IPS-20b (cell line): ENCODE measurements around the gene BDKRB1.
"Not testable (repeated sequence)": the region's sequence is repeated elsewhere in the genome, so short reads cannot be mapped to it uniquely, and the experiment has no call there.

ENCODE experiments used
- H3K27ac ChIP-seq: one replicate; pipeline ENCODE4 v1.5.1; 2013; ENCODE audit warnings: low read length
- H3K27me3 ChIP-seq: 2 replicates; pipeline ENCODE4 v1.6.1; 2013; ENCODE audit warnings: mild to moderate bottlenecking, low read length, inconsistent platforms; ENCODE audit not compliant: insufficient read depth
- H3K36me3 ChIP-seq: 2 replicates; pipeline ENCODE4 v1.6.1; 2013; ENCODE audit warnings: low read depth, mild to moderate bottlenecking, inconsistent platforms, low read length, moderate library complexity; ENCODE audit not compliant: insufficient read depth
- H3K4me1 ChIP-seq: 2 replicates; pipeline ENCODE4 v1.6.1; 2013; ENCODE audit warnings: mild to moderate bottlenecking, control low read depth, inconsistent platforms, low read length, moderate library complexity; ENCODE audit not compliant: insufficient read depth
- H3K4me3 ChIP-seq: 2 replicates; pipeline ENCODE4 v1.5.1; 2013; ENCODE audit warnings: mild to moderate bottlenecking, low read length, inconsistent platforms
- H3K9ac ChIP-seq: 2 replicates; pipeline ENCODE4 v1.6.1; 2013; ENCODE audit warnings: low read depth, mild to moderate bottlenecking, inconsistent platforms, low read length, moderate library complexity
- H3K9me3 ChIP-seq: 2 replicates; pipeline ENCODE4 v1.6.1; 2013; ENCODE audit warnings: mild to moderate bottlenecking, low read depth, low read length, inconsistent platforms; ENCODE audit not compliant: insufficient read depth

The BDKRB1 gene

DNA sequence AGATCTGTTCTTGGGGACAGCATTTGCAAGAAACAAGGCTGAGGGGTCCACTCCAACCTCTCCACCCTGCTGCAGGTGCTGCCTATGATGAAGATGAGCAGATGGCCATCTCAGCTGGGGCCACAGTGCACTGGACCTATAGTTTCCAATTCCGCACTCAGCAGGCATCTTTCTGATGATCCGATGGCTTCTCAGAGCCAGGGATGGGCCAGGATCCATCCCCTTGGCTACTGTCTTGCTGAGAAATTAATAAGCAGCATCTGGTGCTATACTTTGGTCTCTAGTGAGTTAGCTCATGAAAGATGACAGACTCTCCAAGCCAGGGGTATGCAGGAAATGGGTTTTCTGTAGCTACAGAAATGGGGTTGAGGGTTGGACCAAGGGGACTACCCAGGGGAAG lies 18.4 kb upstream of the BDKRB1 start:
- Histone ChIP-seq H3K27ac (no peak overlapping the region), H3K27me3 (no peaks in the 10 kb centered on the region), H3K4me3 (no peak overlapping the region), H3K9ac (no peak overlapping the region), H3K9me3 (peaks cover 3% of the 10 kb centered on the region; the same call in 1 of the 2 replicates), H3K36me3 (no peaks in the 10 kb centered on the region), H3K4me1 (no peaks in the 10 kb centered on the region; the same call in 1 of the 2 replicates)

DNA sequence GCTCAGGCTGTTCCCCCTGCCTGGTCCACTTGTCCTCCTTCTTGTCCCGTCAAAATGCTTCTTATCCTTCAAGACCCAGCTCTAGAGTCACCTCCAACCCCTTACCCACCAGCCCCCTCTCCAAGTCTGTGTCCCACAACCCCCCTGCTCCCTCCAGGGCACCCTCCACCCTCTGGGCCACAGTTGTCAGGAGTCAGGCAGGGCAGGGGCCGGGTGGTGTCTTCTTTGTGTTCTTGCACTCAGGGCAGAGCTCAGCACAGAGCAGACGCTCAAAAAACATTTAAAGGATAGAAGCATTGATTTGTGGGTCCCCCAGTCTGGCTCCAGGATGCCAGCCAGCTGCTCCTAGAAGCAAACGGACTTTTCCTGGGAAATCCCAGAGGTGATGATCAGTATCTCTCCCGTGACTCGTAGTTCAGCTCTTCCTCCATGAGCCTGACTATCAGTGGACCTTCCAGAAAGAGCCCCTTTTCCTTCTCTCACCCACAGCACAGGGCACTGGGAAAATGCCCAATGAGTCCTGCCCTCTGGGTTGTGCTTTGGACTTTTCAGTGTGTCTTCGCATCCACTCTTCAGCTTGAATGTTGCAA lies 17.2 kb upstream of the BDKRB1 start:
- Histone ChIP-seq H3K4me1 (no peaks in the 10 kb centered on the region; the same call in 1 of the 2 replicates), H3K4me3 (no peak overlapping the region), H3K9ac (no peak overlapping the region), H3K27me3 (no peaks in the 10 kb centered on the region), H3K9me3 (peaks cover 12% of the 10 kb centered on the region), H3K36me3 (no peaks in the 10 kb centered on the region), H3K27ac (no peak overlapping the region)

DNA sequence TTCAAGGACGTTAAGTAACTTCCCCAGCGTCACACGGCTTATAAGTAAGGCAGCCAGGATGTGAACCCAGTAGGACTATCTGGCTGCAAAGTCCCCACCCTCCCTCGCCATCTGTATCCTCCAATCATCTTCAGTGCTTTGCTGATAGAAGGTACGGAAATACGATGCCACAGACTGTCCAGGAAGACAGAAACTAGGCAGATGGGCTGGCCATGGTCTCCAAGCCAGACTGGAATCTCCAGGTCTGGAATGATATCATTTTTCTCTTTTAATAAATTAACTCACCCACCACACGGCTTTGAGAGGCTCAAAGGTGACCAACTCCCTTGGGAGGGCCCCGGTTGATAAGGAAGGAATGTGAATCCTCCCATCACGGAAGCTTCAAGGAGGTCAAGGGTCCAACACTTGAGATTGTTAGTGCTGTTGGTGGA lies 16.3 kb upstream of the BDKRB1 start:
- no peaks in the 10 kb centered on the region for H3K27me3 ChIP-seq
- no peak overlapping the region for H3K27ac ChIP-seq
- no peak overlapping the region for H3K4me3 ChIP-seq
- H3K9ac ChIP-seq = no peak overlapping the region
- no peaks in the 10 kb centered on the region; the same call in 1 of the 2 replicates for H3K4me1 ChIP-seq
- peaks cover 14% of the 10 kb centered on the region for H3K9me3 ChIP-seq
- no peaks in the 10 kb centered on the region for H3K36me3 ChIP-seq

DNA sequence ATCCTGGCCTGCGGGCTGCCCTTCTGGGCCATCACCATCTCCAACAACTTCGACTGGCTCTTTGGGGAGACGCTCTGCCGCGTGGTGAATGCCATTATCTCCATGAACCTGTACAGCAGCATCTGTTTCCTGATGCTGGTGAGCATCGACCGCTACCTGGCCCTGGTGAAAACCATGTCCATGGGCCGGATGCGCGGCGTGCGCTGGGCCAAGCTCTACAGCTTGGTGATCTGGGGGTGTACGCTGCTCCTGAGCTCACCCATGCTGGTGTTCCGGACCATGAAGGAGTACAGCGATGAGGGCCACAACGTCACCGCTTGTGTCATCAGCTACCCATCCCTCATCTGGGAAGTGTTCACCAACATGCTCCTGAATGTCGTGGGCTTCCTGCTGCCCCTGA lies 15.4 kb upstream of the BDKRB1 start:
- Histone ChIP-seq H3K9ac (no peak overlapping the region), H3K36me3 (no peaks in the 10 kb centered on the region), H3K27ac (no peak overlapping the region), H3K4me3 (no peak overlapping the region), H3K4me1 (no peaks in the 10 kb centered on the region; the same call in 1 of the 2 replicates), H3K9me3 (peaks cover 14% of the 10 kb centered on the region), H3K27me3 (no peaks in the 10 kb centered on the region)

DNA sequence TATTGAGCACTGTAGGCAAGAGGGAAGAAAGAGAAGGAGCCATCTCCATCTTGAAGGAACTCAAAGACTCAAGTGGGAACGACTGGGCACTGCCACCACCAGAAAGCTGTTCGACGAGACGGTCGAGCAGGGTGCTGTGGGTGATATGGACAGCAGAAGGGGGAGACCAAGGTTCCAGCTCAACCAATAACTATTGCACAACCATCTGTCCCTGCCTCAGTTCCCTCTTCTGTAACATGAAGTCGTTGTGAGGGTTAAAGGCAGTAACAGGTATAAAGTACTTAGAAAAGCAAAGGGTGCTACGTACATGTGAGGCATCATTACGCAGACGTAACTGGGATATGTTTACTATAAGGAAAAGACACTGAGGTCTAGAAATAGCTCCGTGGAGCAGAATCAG lies 13.9 kb upstream of the BDKRB1 start:
- no peak overlapping the region for H3K27ac ChIP-seq
- no peak overlapping the region for H3K4me3 ChIP-seq
- H3K4me1 ChIP-seq = no peaks in the 10 kb centered on the region
- no peak overlapping the region for H3K9ac ChIP-seq
- H3K9me3 ChIP-seq = peaks cover 14% of the 10 kb centered on the region
- H3K36me3 ChIP-seq = no peaks in the 10 kb centered on the region
- no peaks in the 10 kb centered on the region for H3K27me3 ChIP-seq

DNA sequence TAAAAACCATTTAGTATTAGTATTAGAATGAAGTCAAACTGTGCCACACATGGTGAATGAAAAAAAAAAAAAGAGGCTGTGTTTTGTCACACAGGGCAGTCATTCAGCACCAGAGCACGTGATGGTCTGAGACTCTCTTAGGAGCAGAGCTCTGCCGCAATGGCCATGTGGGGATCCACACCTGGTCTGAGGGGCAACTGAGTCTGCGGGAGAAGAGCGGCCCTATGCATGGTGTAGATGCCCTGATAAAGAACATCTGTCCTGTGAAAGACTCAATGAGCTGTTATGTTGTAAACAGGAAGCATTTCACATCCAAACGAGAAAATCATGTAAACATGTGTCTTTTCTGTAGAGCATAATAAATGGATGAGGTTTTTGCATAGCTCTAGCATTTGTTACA lies 12.2 kb upstream of the BDKRB1 start:
- Histone ChIP-seq H3K9me3 (peaks cover 14% of the 10 kb centered on the region), H3K4me1 (no peaks in the 10 kb centered on the region), H3K27ac (no peak overlapping the region)

DNA sequence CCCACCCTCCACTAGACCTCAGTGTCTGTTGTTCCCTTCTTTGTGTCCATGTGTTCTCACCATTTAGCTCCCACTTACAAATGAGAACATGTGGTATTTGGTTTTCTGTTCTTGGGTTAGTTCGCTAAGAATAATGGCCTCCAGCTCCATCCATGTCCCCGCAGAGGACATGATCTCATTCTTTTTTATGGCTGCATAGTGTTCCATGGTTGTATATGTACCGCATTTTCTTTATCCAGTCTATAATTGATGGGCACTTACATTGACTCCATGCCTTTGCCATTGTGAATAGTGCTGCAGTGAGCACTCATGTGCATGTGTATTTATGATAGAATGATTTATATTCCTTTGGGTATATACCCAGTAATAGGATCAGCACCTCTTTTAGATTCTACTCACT lies 10.9 kb upstream of the BDKRB1 start:
- not testable (repeated sequence) for H3K36me3 ChIP-seq, H3K27me3 ChIP-seq, H3K9ac ChIP-seq, H3K27ac ChIP-seq, H3K4me3 ChIP-seq, H3K4me1 ChIP-seq
- H3K9me3 ChIP-seq = peaks cover 14% of the 10 kb centered on the region

More for the DNA sequence above, 12.2 kb upstream of the BDKRB1 start:
- Histone ChIP-seq H3K4me3 (no peak overlapping the region), H3K36me3 (no peaks in the 10 kb centered on the region), H3K27me3 (no peaks in the 10 kb centered on the region), H3K9ac (no peak overlapping the region)

DNA sequence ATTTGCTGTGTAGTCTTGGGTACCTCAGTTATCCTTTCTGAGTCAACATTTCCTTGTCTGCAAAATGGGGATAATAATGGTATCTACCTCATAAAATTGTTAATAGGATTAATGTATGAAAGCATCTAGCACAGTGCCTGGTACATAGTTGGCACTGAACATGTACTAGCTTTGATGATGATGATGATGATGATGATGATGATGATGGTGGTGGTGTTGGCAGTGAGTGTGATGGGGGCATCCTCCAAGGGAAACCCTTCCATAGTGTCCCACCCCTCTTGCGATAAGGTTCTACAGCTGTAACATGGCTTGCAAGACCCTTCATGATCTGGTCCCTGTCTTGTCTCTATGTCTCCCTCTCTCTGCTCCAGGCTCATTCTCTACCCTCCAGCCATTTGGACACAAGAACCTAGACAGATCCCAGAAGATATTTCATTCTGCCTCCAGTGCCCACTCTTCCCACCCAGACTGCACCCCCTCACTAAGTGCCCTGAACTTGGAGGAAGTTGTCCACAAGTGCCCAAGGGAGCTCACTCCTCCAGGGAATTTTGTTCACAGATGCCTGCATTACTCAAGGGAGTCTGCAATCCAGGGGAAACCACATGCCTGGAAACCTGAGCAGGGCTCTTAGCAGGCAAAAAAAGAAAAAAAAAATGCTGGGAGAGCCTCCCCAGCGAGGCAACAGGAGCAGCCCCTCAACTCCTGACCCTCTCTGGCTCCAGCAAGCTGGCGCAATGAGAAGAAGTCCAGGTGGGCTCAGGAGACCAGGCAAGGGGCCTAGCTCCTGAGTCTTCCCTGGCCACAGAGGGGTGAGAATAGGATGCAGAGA lies 10.1 kb upstream of the BDKRB1 start:
- Histone ChIP-seq H3K36me3 (no peaks in the 10 kb centered on the region), H3K4me1 (peaks cover 6% of the 10 kb centered on the region; the same call in 1 of the 2 replicates)

DNA sequence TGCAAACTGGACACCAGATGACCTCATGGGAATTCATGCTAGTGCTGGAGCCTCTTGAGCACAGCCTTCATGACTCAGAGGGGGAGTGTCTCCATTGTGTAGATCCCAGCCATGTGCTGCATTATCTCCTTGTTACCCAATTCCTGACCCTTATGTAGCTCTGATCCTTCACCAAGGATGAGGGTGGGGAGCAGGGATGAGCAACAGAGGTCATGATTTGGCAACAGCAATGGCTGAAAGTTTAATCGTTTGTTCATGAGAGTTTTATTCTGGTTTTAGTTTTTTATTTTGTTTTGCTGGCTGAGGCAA lies 9.5 kb upstream of the BDKRB1 start:
- Histone ChIP-seq H3K4me1 (peaks cover 6% of the 10 kb centered on the region; the same call in 1 of the 2 replicates), H3K9me3 (peaks cover 14% of the 10 kb centered on the region), H3K9ac (no peak overlapping the region), H3K36me3 (no peaks in the 10 kb centered on the region), H3K27me3 (no peaks in the 10 kb centered on the region), H3K4me3 (no peak overlapping the region), H3K27ac (no peak overlapping the region)

More for the DNA sequence above, 10.1 kb upstream of the BDKRB1 start:
- Histone ChIP-seq H3K9ac (no peak overlapping the region), H3K4me3 (no peak overlapping the region), H3K27me3 (no peaks in the 10 kb centered on the region), H3K9me3 (peaks cover 14% of the 10 kb centered on the region), H3K27ac (no peak overlapping the region)

DNA sequence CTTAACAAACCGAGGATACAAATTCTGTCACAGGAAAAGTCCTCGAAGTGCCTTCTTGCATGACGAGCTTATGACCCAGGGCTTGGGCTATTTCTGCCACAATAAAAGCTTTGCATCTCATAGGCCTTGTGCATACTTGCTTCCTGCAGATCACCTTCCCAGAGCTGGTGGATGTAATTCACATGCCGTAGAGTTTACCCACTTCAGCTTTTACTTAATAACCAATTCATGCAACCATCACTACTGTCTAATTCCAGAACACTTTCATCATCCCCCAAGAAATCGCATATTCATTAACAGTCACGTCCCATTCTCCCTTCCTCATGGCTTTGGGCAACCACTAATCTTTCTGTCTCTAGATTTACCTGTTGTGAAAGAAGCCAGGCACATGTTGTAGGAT lies 9.0 kb upstream of the BDKRB1 start:
- H3K27ac ChIP-seq = no peak overlapping the region
- peaks cover 14% of the 10 kb centered on the region for H3K9me3 ChIP-seq
- H3K4me1 ChIP-seq = peaks cover 6% of the 10 kb centered on the region; the same call in 1 of the 2 replicates
- H3K9ac ChIP-seq = no peak overlapping the region
- no peak overlapping the region for H3K4me3 ChIP-seq
- H3K27me3 ChIP-seq = no peaks in the 10 kb centered on the region
- H3K36me3 ChIP-seq = no peaks in the 10 kb centered on the region

DNA sequence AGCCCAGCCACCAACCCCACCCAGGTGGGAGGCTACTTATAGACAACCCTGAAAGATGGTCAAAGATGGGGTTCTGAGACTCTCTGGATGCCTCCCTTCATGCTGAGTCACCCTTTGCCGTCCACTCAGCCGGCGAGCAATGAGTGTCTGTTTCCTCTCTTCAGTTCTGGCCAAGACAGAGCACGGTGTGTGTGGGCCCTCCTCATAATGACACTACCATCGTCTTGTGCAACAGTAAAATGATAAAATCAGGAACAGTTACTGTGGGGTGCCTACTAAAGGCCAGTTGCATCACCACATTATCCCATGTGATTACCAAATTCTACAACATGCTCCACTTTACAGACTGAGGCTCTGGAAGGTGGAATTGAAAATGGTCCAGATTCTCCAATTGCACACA lies 7.0 kb upstream of the BDKRB1 start:
- Histone ChIP-seq H3K9ac (no peak overlapping the region), H3K4me3 (no peak overlapping the region), H3K36me3 (no peaks in the 10 kb centered on the region), H3K27ac (no peak overlapping the region), H3K9me3 (peaks cover under 1% of the 10 kb centered on the region; the same call in 1 of the 2 replicates), H3K27me3 (no peaks in the 10 kb centered on the region; the same call in 1 of the 2 replicates), H3K4me1 (peaks cover 6% of the 10 kb centered on the region)

DNA sequence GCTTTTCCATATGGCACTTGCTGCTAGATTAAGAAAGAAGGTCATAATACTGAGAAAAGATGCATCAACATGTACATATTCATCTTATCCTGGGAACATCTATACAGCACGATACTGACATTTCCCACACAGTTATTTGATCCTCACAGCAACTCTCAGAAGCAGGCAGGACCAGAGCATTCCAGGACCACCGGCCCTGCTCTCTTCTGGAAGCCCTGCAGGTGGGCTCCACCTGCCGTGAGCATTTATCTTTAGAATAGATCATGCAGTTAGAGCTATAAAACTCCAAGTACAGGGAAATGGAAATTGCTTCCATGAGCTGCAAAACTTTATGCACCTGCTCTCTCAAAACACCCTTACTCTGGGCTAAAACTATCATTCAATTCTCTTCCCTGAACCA lies 5.5 kb upstream of the BDKRB1 start:
- no peaks in the 10 kb centered on the region for H3K9me3 ChIP-seq
- H3K9ac ChIP-seq = no peak overlapping the region
- no peak overlapping the region for H3K4me3 ChIP-seq
- peaks cover 6% of the 10 kb centered on the region for H3K4me1 ChIP-seq
- no peaks in the 10 kb centered on the region; the same call in 1 of the 2 replicates for H3K27me3 ChIP-seq
- H3K36me3 ChIP-seq = no peaks in the 10 kb centered on the region
- H3K27ac ChIP-seq = no peak overlapping the region
